HuH-7.5 (cell line): ENCODE results near the gene IKZF5.

ENCODE experiments used
- DNase-seq: peaks from one replicate; pipeline ENCODE4 v3.0.0; 2011; ENCODE audit warnings: low spot score

IKZF5 gene

GRCh38 chr10:123008355-123009104 is at the start of gene IKZF5, which contains the start of gene ACADSB:
Gene IKZF5, minus strand, starts transcription at chr10:123008795. Its CDS starts 10,170 bp downstream, at chr10:122998625.
Gene ACADSB, plus strand, starts transcription at chr10:123009006. Its CDS starts 24 bp downstream, at chr10:123009030.
- DNase-seq = peak; percentile 94

- no peak for DNase-seq
Observed at GRCh38 chr10:123057968-123058367, 49.4 kb upstream of the IKZF5 start.

- no peak for DNase-seq
Observed at GRCh38 chr10:123045961-123046731, 37.6 kb upstream of the IKZF5 start.

- DNase-seq = no peak
Observed at GRCh38 chr10:123044391-123044790, 35.8 kb upstream of the IKZF5 start.

- peak; percentile 33 for DNase-seq
Observed at GRCh38 chr10:123043409-123043925, 34.9 kb upstream of the IKZF5 start.

- DNase-seq = no peak
Observed at GRCh38 chr10:123042708-123043408, 34.3 kb upstream of the IKZF5 start.

- DNase-seq = no peak
Observed at GRCh38 chr10:123039632-123039930, 31.0 kb upstream of the IKZF5 start.

GRCh38 chr10:123038782-123039631 is 30.4 kb upstream of the IKZF5 start:
- DNase-seq = no peak

GRCh38 chr10:123035467-123036086 is 27.0 kb upstream of the IKZF5 start:
- no peak for DNase-seq

- DNase-seq = no peak
Observed at GRCh38 chr10:123034332-123034731, 25.7 kb upstream of the IKZF5 start.

GRCh38 chr10:123031124-123031523 is 22.5 kb upstream of the IKZF5 start:
- no peak for DNase-seq

- no peak for DNase-seq
Observed at GRCh38 chr10:123027861-123028260, 19.3 kb upstream of the IKZF5 start.

GRCh38 chr10:123026302-123026701 is 17.7 kb upstream of the IKZF5 start:
- no peak for DNase-seq

GRCh38 chr10:123024540-123024939 is 15.9 kb upstream of the IKZF5 start:
- DNase-seq = no peak

GRCh38 chr10:123021517-123021916 is 12.9 kb upstream of the IKZF5 start:
- DNase-seq = no peak

- peak; percentile 25 for DNase-seq
Observed at GRCh38 chr10:123019941-123020703, 11.5 kb upstream of the IKZF5 start.

GRCh38 chr10:123019264-123019663 is 10.7 kb upstream of the IKZF5 start:
- peak; percentile 34 for DNase-seq

- no peak for DNase-seq
Observed at GRCh38 chr10:123018531-123018930, 9.9 kb upstream of the IKZF5 start.

- DNase-seq = no peak
Observed at GRCh38 chr10:123017421-123018165, 9.0 kb upstream of the IKZF5 start.

- no peak for DNase-seq
Observed at GRCh38 chr10:123016228-123016627, 7.6 kb upstream of the IKZF5 start.
